T-helper 17 cell (primary cell): ENCODE data around the gene GPR45. TPM values are rescaled to one million over a fixed set of nuclear protein-coding genes. Genes with fewer than 3 reads are reported as not detected.

ENCODE experiments used
- ATAC-seq: fragments of 150-1000 bp; cut with Tn5 transposase; 2 replicates; pipeline ENCODE4 v1.10.0; 2021; ENCODE audit warnings: mild to moderate bottlenecking, moderate library complexity
- DNase-seq, 3 donors: peaks; one replicate each; pipeline versions ENCODE4 v3.0.0 to v3.0.0-alpha.2; 2020 to 2021
- H3K9me3 ChIP-seq: one replicate; pipeline ENCODE4 v1.7.0; 2013; ENCODE audit warnings: low read length, mild to moderate bottlenecking; ENCODE audit not compliant: control insufficient read depth, poor library complexity, severe bottlenecking
- H3K27ac Mint-ChIP-seq: one replicate; pipeline ENCODE4 v1.8.0; 2022; ENCODE audit warnings: mild to moderate bottlenecking, moderate library complexity, mixed read lengths
- H3K27me3 Mint-ChIP-seq: one replicate; pipeline ENCODE4 v1.8.0; 2022; ENCODE audit warnings: mixed read lengths
- H3K36me3 Mint-ChIP-seq: one replicate; pipeline ENCODE4 v1.8.0; 2022; ENCODE audit warnings: low read depth, mixed read lengths
- H3K4me1 Mint-ChIP-seq: one replicate; pipeline ENCODE4 v1.8.0; 2022; ENCODE audit warnings: mild to moderate bottlenecking, mixed read lengths
- H3K4me3 Mint-ChIP-seq: one replicate; pipeline ENCODE4 v1.8.0; 2022; ENCODE audit warnings: mild to moderate bottlenecking, moderate library complexity, mixed read lengths
- total RNA-seq, 4 donors: library from RNA in 2 of 4; stranded (reverse) in 2 of 4; gene quantifications; one replicate each; pipeline ENCODE4 v1.2.3 and lab custom pipeline; 2022 to 2026

Gene GPR45
- total RNA-seq, 2 donors from 2014 or later, result not detected

- no peak for ATAC-seq
- no peak overlapping the region for H3K4me3 Mint-ChIP-seq
- peaks cover 13% of the 10 kb centered on the region for H3K4me1 Mint-ChIP-seq
- peaks cover 20% of the 10 kb centered on the region for H3K36me3 Mint-ChIP-seq
- H3K27ac Mint-ChIP-seq, result no peak overlapping the region
- no peak for DNase-seq
- H3K27me3 Mint-ChIP-seq, result no peaks in the 10 kb centered on the region
- H3K9me3 ChIP-seq, result no peaks in the 10 kb centered on the region
Observed at GRCh38 chr2:105291981-105292380, 50.4 kb downstream of the GPR45 start.

Other genes with a start within 250 kb of the GPR45 start
- gene MRPS9, start 203.7 kb upstream of the GPR45 start, total RNA-seq, result 10 to 100 TPM; 11.8 to 12.4 TPM
- gene TGFBRAP1, start 88.0 kb downstream of the GPR45 start, total RNA-seq, result 10 to 100 TPM; 18.5 to 19.1 TPM
- 10 to 100 TPM; 18.1 to 21.5 TPM for gene C2orf49, start 95.8 kb downstream of the GPR45 start, total RNA-seq
- gene FHL2, start 157.3 kb downstream of the GPR45 start, total RNA-seq, result 1 to 10 TPM in 1 of 2 donors, under 1 TPM in 1; 0.65 to 8.9 TPM